Ovary (tissue), 9 donors: ENCODE measurements around the gene MYH9. TPM values are rescaled to one million over a fixed set of nuclear protein-coding genes. Genes with fewer than 3 reads are reported as not detected.
A peak's percentile ranks its signal among the peaks of the same experiment; 100 is the strongest.

Experiments used
- DNase-seq, 5 donors: peaks; one replicate each; pipeline ENCODE4 v3.0.0-alpha.2; 2019 to 2020
- H3K27ac ChIP-seq, 2 donors: fragments of 200-600 bp; one replicate each; pipeline versions ENCODE4 v1.5.1 to v1.8.0; 2019 to 2022
- H3K27me3 ChIP-seq: fragments of 200-600 bp; one replicate; pipeline ENCODE4 v1.8.0; 2022
- H3K36me3 ChIP-seq: fragments of 200-600 bp; sonication (generic); one replicate; pipeline ENCODE4 v1.5.1; 2019
- H3K4me1 ChIP-seq: one replicate; pipeline ENCODE4 v1.8.1; 2013; ENCODE audit warnings: mild to moderate bottlenecking, moderate library complexity; ENCODE audit not compliant: insufficient read depth
- H3K4me3 ChIP-seq: fragments of 200-600 bp; sonication (generic); one replicate; pipeline ENCODE4 v1.5.1; 2017
- H3K9me3 ChIP-seq, 2 donors: fragments of 200-600 bp in 1 of 2; sonication (generic) in 1 of 2; one replicate each; pipeline versions ENCODE4 v1.5.1 to v1.8.1; 2013 to 2019; ENCODE audit warnings: mild to moderate bottlenecking in 1 of 2, moderate library complexity in 1 of 2
- EP300 ChIP-seq: sonication (generic); formaldehyde crosslinking; IDR thresholded peaks from one replicate; pipeline ENCODE4 v1.6.1; 2017; ENCODE audit warnings: antibody characterized with exemption
- POLR2A ChIP-seq: fragments of 450-650 bp; IDR thresholded peaks from one replicate; pipeline ENCODE4 v1.6.1; 2017; ENCODE audit warnings: antibody characterized with exemption, mild to moderate bottlenecking, moderate library complexity
- WGBS, 3 donors: extraction: QIAGEN DNeasy Blood & Tissue Kit in 1 of 3; methylation state at CpG; one replicate each; pipeline versions ENCODE4 v1.1.5 to v1.1.7; 2013 to 2017; 5-methylcytosine and 5-hydroxymethylcytosine counted together
- intact Hi-C, 4 donors: fragments of 100-400 bp; cut with DNase I; formaldehyde crosslinking; loops; one replicate each; pipeline versions ENCODE4 v1.11.0 to v1.15.1; 2022 to 2023
- polyA plus RNA-seq, 2 donors: library from polyadenylated mRNA; stranded (reverse); fragments of 200-250 nt in 1 of 2; fragments of 350-450 nt in 1 of 2; fragmentation: Illumina TruSeq in 1 of 2; extraction: RNeasy Lipid Tissue Mini Kit (QIAGEN cat#74804) in 1 of 2; gene quantifications; one replicate each; pipeline ENCODE4 v1.2.3, GENCODE V29; 2013 to 2014
- total RNA-seq, 7 donors: library from RNA; depleted of rRNA in 2 of 7; stranded (reverse); fragments of >200 nt in 2 of 7; fragmentation: NEBNext Ultra II Directional in 3 of 7; extraction: Animal tissue kit (Norgen Biotek cat#: 25700) in 3 of 7; gene quantifications; one replicate each; pipeline versions ENCODE4 v1.1.0 to v1.2.4, GENCODE V29; 2016 to 2023
- TF ChIP-seq, protein P1 (sequence below), 3 donors: fragments of 450-650 bp in 2 of 3; fragments of 200-600 bp in 1 of 3; IDR thresholded peaks; one replicate each; pipeline versions ENCODE4 v1.5.1 to v1.8.0; 2016 to 2022; ENCODE audit warnings: antibody characterized with exemption in 3 of 3, mild to moderate bottlenecking in 1 of 3
- donor health status: DM: no; HTN: no; CAD: no; lungs with moderate emphysema.
- donor health status: DM: no; HTN: no; CAD: no.
- donor health status: Bipolar disorder and iron deficiency.
- donor health status: DM: yes; HTN: yes; CAD: no.
- donor health status: DM: no; HTN: no; CAD: no.
- donor health status: DM: yes; HTN: yes; CAD: no.

MYH9 gene
- total and polyA plus RNA-seq, 9 donors: 128 to 530 (median 348) TPM

DNA sequence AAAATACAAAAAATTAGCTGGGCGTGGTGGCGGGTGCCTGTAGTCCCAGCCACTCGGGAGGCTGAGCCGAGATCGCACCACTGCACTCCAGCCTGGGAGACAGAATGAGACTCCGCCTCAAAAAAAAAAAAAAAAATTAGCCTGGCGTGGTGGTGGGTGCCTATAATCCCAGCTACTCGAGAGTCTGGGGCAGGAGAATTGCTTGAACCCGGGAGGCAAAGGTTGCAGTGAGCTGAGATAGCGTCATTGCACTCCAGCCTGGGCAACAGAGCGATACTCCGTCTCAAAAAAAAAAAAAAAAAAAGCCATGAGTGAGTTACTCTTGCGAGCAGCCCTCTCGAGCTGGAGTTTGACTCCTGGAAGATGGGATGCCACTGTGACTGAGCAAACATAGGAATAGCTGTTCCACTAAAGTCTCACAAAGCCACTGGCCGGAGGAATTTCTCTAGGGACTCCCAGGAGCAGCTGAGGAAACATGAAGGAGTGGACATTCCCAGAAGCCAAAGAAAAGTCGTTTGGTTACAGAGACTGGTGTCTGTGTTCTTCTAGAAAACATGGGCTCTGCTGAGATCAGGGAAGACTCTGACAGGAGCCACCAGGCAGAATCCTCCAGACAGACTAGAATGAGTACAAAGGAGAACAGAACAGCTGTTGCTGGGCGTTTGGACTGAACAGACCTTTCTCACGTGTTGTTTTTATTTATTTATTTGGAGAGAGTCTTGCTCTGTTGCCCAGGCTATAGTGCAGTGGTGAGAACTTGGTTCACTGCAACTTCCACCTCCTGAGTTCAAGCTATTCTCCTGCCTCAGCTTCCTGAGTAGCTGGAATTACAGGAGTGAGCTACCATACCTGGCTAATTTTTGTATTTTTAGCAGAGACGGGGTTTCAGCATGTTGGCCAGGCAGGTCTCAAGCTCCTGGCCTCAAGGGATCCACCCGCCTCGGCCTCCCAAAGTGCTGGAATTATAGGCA lies 32.4 kb upstream of the MYH9 start:
- H3K36me3 ChIP-seq: no peaks in the 10 kb centered on the region
- H3K4me3 ChIP-seq: peak overlapping the region; percentile 29
- H3K27me3 ChIP-seq: no peaks in the 10 kb centered on the region
- 40 to 45% (median 43%) methylated on average over 21 of the region's 21 CpGs for WGBS, 3 donors
- no peak for DNase-seq
- peaks cover 5% of the 10 kb centered on the region for H3K4me1 ChIP-seq
- no peaks in the 10 kb centered on the region for H3K9me3 ChIP-seq
- intact Hi-C loops: no loop called here
- no peak for TF ChIP-seq POLR2A
- TF ChIP-seq EP300: no peak
- TF ChIP-seq, protein P1, sequence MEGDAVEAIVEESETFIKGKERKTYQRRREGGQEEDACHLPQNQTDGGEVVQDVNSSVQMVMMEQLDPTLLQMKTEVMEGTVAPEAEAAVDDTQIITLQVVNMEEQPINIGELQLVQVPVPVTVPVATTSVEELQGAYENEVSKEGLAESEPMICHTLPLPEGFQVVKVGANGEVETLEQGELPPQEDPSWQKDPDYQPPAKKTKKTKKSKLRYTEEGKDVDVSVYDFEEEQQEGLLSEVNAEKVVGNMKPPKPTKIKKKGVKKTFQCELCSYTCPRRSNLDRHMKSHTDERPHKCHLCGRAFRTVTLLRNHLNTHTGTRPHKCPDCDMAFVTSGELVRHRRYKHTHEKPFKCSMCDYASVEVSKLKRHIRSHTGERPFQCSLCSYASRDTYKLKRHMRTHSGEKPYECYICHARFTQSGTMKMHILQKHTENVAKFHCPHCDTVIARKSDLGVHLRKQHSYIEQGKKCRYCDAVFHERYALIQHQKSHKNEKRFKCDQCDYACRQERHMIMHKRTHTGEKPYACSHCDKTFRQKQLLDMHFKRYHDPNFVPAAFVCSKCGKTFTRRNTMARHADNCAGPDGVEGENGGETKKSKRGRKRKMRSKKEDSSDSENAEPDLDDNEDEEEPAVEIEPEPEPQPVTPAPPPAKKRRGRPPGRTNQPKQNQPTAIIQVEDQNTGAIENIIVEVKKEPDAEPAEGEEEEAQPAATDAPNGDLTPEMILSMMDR (IDR thresholded peaks at IDR 0.05): no peak
- H3K27ac ChIP-seq: peak overlapping the region; percentile 43 to 73

DNA sequence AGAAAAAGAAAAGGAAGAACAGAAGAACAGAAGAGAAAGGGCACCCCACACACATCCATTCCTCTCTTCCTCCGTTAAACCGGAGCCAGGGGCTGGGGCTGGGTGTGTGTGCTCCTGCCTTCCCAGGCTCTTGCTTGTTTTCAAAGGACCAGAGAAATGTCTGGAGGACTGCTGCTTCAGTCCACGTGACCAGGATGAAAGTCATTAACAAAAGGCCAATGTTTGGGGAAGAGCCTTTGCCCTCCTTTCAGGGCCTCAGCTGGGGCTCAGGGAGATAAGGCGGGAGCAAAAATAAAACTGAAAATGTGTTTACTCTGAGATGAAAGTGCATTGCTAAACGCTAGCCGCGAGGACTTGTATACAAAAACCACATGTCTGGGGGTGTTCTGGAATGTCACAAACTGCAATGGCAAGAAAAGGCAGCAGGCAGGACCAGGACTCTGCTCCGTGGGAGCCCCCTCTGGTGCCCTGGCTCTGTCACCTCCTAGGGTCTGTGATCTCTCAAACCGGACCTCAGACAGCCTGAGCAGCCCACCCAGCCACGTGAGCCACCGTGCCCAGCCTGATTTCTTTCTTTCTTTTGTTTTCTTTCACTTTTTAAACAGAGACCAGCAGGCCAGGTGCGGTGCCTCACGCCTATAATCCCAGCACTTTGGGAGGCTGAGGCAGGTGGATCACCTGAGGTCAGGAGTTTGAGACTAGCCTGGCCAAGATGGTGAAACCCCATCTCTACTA lies 31.6 kb upstream of the MYH9 start:
- Histone ChIP-seq H3K36me3 (no peaks in the 10 kb centered on the region), H3K4me3 (peak overlapping the region; percentile 29), H3K27ac (peak overlapping the region; percentile 43 to 73), H3K27me3 (no peaks in the 10 kb centered on the region), H3K4me1 (peaks cover 5% of the 10 kb centered on the region), H3K9me3 (no peaks in the 10 kb centered on the region)
- peak; percentile 36 for TF ChIP-seq POLR2A
- TF ChIP-seq, protein P1 (IDR thresholded peaks at IDR 0.05): peak in 1 of 3 donors; percentile 30
- no peak for TF ChIP-seq EP300
- peak; percentile 70 to 80 (median 73) for DNase-seq
- intact Hi-C loops: no loop called here
- WGBS, 3 donors: 6 to 7% (median 7%) methylated on average over 13 of the region's 13 CpGs

DNA sequence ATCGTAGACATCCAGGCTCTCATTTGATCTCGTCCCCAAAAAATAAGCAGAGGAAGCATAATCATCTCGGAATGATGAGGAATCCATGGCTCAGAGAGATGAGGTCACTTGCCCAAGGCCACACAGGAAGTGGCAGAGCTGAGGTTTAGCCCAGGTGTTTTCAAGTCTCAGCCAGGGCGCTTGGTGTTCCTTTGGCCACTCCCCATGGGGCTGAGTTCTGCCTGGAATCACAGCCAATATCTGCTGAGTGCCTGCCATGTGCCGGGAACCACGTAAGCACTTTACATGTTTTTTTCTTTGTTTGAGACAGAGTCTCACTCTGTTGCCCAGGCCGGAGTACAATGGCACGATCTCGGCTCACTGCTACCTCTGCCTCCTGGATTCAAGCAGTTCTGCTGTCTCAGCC lies 29.5 kb upstream of the MYH9 start:
- Histone ChIP-seq H3K4me1 (peaks cover 5% of the 10 kb centered on the region), H3K36me3 (no peaks in the 10 kb centered on the region), H3K27me3 (no peaks in the 10 kb centered on the region), H3K27ac (no peak overlapping the region), H3K4me3 (no peak overlapping the region), H3K9me3 (no peaks in the 10 kb centered on the region)
- TF ChIP-seq, protein P1 (IDR thresholded peaks at IDR 0.05): no peak
- TF ChIP-seq EP300: no peak
- TF ChIP-seq POLR2A: no peak
- 70 to 82% (median 71%) methylated on average over 9 of the region's 9 CpGs for WGBS, 3 donors
- intact Hi-C loops: no loop called here
- no peak for DNase-seq

DNA sequence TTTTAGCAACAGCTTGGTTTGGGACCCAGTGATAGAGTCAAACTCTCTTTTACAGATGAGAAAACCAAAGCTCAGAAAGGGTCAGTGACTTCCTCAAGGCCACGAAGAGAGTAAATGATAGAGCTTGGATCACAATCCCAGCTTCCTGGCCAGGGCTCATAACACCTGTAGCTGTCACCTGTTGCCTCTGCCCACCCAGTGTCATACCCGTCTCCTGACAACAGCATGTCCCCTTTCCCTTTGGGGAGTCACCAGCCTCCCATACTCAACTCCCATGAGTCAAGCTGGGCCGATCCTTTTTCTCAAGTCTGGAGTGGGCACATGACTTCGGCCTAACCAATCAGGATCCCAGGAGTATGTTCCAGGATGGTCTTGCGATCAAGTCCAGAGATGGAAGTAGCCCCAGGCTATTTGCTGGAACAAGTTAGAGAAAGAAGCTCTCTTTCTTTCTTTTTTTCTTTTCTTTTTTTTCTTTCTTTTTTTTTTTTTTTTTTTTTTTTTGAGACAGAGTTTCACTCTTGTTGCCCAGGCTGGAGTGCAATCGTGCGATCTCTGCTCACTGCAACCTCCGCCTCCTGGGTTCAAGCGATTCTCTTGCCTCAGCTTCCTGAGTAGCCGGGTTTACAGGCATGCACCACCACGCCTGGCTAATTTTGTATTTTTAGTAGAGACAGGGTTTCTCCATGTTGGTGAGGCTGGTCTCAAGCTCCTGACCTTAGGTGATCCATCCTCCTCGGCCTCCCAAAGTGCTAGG lies 27.8 kb upstream of the MYH9 start:
- TF ChIP-seq, protein P1 (IDR thresholded peaks at IDR 0.05): no peak
- TF ChIP-seq POLR2A (no peak), EP300 (no peak)
- intact Hi-C loops: no loop called here

More for the DNA sequence above, 27.8 kb upstream of the MYH9 start:
- H3K4me3 ChIP-seq: no peak overlapping the region
- no peaks in the 10 kb centered on the region for H3K27me3 ChIP-seq
- peaks cover 5% of the 10 kb centered on the region for H3K4me1 ChIP-seq
- 87 to 94% (median 90%) methylated on average over 12 of the region's 12 CpGs for WGBS, 3 donors
- DNase-seq: no peak
- H3K36me3 ChIP-seq: no peaks in the 10 kb centered on the region
- no peak overlapping the region for H3K27ac ChIP-seq
- H3K9me3 ChIP-seq: no peaks in the 10 kb centered on the region
